ENCODE measurements around the gene ACSS2.
"Not testable (repeated sequence)": the region's sequence is repeated elsewhere in the genome, so short reads cannot be mapped to it uniquely, and the experiment has no call there.

Gene ACSS2

DNA sequence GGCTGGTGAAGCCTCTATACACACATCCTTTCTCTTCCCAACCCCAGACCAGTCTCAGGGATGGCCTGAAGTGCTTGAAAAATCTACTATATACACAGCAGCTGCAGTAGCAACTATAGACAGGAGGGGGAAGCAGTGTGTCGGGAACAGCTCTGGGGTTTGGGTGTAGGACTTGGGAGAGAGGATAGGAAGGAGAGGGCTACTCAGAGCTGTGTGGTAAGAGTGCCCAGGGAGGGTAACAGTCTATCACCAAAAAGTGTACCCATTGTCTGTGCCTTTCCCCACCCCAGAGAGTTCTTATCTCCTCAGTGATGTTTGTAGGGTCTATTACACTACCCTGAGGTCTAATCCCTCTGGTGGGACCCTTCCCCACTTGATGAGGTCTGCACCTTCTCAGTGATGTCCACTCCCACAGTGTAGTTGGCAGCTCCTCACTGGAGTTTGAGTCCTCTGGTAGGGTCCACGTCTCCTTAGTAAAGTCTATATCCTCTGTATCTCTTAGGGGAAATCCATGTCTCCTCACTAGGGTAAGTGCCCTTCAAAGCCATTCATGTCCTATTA is 2.2 kb upstream of the ACSS2 start:
- peak; percentile 22 for DNase-seq (ENCODE audit: low read depth)

DNA sequence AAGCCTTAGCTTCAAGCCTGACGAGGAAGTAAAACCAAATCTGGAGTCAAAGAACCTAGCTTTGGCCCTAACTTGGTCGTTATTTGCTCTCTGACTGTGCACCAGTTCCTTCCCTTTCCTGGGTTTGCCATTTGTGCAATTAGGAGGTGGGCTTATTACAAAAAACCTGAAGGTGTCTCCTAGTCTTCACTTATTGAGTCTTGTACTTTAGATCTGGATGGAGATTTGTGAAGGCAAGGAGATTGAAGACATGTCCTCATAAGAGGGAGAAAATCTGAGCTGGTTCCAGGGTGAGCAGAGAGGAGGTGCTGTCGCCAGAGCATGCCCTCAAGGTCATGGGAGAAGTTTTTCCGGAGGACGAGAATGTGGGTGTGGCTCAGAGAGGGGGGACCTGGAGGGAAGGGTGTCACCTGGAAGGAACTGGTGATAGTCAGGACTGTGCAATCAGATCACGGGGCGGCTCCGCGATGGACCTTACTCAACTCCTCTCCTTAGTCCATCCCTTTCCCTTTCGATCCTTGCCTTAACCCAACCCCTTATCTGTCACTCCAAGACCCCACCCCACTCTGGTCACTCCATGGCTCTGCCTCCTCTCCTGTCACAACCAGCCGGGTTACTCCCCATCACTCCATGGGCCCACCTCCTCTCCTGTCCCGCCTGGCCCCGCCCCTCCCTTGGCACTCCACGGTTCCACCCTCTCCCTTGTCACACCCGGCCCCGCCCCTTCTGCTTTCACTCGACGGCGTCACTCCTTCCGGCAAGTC is 588 bp upstream of the ACSS2 start:
- DNase-seq (ENCODE audit: low read depth) = no peak

DNA sequence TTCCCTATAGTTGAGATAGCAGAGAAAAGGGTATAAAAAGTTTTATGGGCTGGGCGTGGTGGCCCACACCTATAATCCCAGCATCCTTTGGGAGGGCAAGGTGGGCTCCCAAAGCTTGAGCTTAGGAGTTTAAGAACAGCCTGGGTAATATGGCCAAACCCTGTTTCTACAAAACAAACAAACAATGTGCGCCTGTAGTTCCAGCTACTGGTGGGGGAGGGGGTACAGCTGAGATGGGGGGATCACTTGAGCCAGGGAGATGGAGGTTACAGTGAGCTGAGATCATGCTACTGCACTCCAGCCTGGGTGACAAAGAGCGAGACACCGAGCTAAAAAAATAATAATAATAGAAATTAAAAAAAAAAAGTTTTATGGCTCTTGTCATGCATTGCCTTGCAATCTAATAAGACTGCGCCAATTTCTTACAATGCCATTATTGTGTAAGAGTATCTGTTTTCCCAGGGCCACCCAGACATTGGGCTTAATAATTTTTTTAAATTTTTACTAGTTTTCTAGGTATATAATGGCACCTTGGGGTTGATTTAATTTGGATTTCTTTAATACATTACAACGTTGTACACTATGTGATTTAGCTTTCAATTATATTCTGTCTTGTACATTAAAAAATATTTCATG is 3.9 kb downstream of the ACSS2 start:
- no peak for DNase-seq (ENCODE audit: low read depth)

DNA sequence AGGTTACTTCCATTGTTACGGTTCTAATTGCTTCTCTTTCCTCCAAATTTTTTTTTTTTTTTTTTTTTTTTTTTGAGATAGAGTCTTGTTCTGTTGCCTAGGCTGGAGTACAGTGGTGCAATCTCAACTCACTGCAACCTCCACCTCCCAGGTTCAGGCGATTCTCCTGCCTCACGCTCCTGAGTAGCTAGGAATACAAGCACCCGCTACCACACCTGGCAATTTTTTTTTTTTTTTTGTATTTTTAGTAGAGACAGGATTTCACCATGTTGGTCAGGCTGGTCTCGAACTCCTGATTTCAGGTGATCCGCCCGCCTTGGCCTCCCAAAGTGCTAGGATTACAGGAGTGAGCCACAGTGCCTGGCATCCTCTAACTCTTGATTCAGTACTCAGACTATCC is 4.6 kb downstream of the ACSS2 start:
- not testable (repeated sequence) for DNase-seq (ENCODE audit: low read depth)

DNA sequence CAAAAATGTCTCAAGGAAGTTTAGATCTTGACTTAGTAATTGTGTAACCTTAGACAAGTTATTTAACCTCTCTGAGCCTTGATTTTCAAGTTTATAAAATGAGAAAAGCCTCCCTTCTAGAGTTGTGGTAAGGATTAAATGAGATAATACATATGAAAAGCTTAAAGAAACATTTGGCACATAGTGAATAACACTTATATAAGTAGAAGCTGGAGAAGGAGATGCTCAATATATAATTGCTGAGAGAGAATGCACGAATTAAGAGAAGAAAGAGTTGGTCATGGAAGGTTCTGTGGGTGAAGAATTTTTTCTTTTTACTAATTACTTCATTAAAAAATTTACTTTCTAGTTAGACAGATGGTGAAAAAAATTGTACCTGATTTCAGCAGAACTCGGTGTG is 5.3 kb downstream of the ACSS2 start:
- DNase-seq (ENCODE audit: low read depth) = no peak

DNA sequence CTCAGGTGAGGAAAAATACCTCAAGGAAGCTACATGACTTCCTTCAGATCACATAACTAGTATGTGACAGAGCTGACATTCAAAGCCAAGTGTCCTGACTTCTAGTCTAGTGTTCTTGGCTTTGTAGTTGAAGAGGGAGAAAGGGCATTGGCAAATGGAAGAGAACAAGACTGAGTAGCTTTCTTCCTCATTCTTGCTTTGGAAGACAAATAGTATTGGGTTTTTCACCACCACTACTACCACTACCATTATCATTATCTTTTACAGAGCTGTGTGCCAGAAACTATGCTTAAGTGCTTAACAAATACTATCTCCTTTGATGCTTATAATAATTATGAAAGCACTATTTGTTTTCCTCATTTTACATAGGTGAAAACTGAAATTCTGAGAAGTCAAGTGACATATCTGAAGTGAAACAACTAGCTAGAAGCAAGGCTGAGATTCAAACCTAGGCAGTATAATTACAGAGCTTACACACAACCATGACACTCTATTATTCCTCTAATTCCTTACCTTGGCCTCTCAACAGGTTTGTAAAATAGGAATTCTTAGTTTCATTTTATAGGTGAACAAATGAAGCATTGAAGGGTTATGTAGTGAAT is 6.8 kb downstream of the ACSS2 start:
- no peak for DNase-seq (ENCODE audit: low read depth)

DNA sequence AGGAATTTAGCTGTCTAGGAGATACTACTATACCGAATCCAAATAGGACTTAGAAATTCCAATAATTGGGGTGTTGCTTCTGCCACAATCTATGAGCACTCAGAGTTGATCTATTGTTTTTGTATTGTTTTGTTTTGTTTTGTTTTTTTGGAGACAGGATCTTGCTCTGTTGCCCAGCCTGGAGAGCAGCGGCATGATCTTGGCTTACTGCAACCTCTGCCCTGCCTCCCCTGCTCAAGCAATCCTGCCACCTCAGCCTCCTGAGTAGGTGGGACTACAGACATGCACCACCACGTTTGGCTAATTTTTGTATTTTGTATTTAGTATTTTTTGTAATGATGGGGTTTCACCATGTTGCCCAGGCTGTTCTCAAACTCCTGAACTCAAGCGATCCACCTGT is 7.4 kb downstream of the ACSS2 start:
- no peak for DNase-seq (ENCODE audit: low read depth)

DNA sequence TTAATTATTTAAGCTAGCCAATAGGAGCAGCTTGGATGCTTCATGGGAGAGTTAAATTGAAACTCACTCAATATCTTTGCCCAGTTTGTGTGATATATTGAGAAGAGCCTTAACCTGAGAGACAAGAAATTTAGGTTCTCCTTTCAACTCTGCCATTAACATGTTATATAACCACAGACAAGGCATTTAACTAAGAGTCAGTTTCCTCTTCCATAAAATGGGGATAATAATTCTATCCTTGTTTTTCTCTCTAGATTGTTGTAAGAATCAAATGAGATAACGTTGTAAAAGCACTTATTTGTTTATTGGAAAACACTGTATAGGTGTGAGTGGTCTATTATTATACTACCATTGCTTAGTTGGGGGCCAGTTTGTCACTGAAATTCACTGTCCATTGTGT is 7.8 kb downstream of the ACSS2 start:
- no peak for DNase-seq (ENCODE audit: low read depth)

DNA sequence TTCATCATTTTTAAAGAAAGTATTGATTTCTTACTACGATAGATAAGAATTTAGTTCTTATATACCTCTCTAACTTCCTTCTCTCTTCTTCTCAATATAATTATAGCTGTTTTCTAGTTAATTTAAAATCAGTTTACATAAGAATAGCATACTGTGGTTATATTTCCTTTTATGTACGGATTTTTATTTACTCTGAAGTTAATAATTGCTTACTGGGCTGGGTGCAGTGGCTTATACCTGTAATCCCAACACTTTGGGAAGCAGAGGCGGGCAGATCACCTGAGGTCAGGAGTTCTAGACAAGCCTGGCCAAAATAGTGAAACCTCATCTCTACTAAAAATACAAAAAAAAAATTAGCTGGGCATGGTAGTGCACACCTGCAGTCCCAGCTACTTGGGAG is 9.7 kb downstream of the ACSS2 start:
- no peak for DNase-seq (ENCODE audit: low read depth)

DNA sequence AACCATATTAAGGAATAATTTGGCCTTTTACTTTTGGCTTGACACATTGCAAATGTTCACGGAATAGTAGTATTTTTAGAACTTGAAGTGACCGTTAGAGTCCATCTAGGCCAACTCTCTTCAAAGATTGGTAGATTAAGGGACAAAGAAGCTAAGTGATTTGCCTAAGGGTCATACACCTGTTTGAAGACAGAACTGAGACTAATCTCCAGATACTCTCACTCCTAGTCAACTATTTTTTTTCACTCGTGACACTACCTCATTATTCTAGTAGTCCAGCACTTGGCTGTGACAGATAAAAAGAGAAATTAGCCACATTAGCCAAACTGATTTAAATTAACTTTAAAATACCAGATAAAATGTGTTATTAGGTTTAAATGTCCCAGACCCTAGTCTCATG is 10.6 kb downstream of the ACSS2 start:
- DNase-seq (ENCODE audit: low read depth) = no peak

DNA sequence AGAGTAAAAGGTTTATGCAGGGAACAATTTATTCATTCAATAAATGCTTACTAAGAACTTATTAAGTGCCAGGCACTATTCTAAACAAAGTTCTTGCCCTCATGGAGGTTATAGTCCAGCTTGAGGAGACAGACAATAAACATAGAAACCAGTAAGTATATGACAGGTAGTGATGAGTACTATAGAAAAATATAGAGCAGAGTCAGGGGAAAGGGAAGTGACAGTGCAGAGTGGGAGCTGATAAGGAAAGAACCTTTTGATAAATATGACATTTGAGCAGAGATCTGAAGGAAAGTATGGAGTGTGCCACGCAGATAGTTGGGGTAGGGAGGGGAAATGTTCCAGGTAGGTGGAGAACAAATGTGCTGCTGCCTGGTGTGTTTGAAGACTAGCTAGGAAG is 12.1 kb downstream of the ACSS2 start:
- no peak for DNase-seq (ENCODE audit: low read depth)

DNA sequence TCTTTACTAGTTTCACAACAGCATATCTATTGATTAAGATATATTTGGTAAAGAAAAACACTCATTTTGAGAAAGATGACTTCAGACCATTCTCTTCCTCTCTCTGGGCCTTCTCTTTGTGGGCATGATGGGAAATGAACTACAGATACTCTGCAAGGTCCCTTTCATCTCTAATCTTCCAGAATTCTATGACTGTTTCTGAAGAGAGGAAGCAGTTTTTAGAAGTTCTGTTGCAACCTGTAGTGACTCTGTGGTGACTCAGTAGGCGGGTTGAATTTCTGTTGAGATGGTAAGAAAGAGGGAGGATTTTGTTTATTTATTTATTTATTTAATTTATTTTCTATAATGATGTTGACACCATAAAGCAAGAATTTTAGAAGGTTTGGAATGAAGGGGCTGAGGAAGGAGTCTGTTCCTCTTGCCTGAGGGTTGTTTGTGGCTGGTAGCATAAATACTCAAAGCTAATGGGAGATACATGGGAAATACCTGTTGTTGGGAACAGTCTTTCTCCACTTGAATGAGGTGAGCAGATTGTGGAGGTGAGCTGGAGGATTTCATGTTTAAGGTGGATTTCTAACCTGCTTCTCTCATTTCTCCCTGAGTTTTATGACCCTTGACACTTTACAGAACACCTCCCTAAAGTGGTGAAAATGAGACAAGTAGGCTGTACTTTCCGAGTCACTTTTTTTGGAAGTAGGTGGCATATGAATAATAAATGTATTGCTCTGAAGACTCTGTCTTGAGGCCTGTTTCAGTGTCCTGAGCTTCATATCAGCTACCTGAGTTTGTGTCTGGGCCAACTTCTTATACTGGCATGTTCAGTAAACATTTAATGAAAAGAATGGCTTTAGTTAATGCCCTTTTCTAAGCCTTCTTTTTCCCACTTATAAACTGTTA is 15.0 kb downstream of the ACSS2 start:
- no peak for DNase-seq (ENCODE audit: low read depth)

DNA sequence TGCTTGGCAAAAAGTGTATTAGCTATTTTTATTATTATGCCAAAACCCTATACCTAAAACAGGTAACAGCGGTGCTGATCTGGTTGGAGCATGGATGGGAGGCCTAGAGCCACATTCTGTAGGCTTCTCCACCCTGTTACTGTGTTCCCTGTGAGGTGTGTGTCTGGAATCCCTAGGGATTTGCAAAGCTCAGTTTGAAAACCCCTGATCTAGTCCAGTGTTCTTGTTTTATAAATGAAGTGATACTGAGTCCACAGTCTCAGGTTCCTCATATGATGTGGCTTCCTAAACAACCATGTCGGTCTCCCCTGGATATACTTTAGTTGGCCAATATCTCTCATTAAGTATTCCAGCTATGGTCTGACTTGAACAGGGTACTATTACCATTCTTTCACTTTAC is 16.3 kb downstream of the ACSS2 start:
- DNase-seq (ENCODE audit: low read depth) = no peak

DNA sequence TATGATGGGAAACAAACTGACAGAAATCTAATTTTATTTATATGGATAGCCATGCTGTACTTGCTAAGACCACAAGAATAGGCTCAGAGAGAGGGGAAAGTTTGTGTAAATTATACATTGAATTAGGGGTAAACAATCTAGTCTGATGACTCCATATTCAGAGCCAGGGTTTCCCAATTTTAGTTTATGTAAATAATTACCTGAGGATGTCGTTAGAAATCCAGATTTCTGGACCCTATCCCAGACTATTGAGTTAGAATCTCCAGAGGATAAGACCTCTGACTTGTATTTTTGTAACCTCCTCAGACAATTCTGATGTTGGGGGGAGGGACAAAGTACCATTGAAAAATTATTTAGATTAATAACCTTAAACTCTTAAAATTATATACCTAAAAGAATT is 18.3 kb downstream of the ACSS2 start:
- DNase-seq (ENCODE audit: low read depth) = no peak

DNA sequence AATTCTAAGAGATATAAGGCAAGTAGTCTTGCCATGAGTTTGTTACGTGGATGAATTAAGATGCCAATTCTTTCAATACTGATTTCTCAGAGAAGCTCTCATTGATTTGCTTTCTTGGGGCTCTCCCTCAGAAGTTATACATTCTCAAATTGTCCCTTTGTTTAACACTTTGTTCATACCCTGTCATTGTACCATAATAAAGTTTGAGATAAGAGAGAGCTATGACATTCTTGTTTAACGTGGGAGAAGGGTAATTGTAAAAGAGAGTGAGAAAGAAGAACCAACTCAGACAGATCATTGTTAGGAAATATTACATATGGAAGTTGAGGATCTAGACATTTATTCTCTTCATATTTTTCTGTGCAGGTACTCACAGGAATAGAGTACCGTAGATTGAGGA is 19.1 kb downstream of the ACSS2 start:
- no peak for DNase-seq (ENCODE audit: low read depth)

DNA sequence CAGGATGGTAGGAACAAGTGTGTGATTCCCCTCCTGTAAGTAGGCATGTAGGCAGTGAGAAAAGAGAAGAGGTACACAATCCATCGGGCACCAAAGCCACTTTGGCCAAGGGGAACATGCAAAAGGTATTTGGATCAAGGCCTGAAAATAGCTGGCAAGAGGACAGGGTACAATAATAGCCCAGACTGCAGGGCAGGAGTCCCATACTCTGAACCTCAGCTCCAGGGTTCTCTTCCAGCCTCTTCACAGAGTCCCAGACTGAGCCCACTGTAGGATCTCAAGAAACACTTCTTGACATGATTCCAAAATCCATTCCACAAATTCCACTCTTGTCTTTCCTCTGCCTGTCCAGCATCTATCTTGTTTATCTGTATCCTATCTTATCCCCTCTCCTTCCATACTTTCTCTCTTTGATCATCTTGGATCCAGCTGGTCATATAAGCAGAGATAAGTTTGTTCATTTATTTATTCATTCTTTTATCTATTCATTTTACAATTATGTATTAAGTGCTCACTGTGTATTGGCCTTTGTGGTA is 19.7 kb downstream of the ACSS2 start:
- no peak for DNase-seq (ENCODE audit: low read depth)

DNA sequence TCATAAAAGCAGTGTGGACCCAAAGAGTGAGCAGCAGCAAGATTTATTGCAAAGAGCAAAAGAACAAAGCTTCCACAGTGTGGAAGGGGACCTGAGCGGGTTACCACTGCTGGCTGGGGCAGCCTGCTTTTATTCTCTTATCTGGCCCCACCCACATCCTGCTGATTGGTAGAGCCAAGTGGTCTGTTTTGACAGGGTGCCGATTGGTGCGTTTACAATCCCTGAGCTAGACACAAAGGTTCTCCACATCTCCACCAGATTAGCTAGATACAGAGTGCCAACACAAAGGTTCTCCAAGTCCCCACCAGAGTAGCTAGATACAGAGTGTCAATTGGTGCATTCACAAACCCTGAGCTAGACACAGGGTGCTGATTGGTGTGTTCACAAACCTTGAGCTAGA is 21.7 kb downstream of the ACSS2 start:
- DNase-seq (ENCODE audit: low read depth) = not testable (repeated sequence)

DNA sequence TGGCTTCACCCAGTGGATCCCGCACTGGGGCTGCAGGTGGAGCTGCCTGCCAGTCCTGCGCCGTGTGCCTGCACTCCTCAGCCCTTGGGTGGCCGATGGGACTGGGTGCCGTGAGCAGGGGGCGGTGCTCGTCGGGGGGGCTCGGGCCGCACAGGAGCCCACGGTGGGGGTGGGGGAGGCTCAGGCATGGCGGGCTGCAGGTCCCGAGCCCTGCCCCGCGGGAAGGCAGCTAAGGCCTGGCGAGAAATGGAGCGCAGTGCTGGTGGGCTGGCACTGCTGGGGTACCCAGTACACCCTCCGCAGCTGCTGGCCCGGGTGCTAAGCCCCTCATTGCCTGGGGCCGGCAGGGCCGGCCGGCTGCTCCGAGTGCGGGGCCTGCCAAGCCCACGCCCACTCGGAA is 22.3 kb downstream of the ACSS2 start:
- not testable (repeated sequence) for DNase-seq (ENCODE audit: low read depth)

DNA sequence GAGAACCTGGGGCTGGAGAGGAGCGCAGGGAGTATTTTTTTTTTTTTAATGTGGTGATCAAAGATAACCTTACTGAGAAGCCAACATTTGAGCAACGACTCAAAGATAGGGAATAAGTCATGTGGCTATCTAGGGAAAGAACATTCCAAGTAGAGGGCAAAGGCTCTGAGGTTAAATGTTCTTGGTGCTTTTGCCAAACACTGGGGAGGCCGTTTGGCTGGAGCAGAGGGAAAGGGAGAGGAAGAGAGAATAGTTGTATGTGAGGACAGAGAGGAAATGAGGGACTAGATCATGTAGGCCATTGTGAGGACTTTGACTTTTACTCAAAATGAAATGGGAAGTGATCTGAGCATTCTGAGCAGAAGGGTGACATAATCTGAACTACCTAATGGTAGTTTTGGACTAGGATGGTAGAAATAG is 27.8 kb downstream of the ACSS2 start:
- no peak for DNase-seq (ENCODE audit: low read depth)

DNA sequence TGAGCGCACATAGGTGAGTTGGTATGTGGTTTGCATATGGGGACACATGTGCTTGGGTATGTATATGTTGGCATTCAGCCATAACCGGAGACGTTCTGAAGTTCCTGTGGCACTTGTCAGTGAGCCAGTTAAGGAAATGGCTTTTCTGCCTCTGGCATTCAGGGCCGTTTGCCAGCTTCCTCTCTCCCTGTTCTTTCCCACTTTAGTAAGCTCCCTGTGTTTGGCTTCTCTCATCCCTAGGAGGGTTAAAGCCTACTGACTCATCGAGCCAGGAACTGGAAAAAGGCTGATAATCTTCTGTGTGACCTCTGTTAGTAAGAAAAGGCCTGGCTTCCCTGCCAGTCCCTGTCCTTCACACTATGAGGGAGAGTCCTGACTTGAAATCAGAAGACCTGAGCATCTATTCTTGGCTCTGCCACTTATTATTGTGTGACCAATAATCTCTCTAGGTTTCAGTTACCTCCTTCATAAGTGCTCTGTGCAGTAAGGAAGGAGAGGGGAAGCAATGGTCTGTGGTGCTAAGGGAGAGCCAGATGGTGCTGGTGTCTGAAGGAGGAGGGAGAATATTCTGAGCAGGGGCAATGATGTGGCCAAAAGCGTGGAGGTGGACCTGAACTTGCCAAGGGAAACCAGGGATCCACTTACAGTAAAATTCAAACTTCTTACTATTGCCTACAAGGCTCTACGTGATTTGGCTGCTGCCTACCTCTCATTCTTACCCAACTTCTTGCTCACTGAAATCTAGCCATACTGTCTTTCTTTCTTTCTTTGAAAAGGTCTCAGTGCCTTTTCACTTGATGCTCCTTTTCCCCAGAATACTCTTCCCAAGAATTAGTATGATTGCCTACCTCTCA is 31.4 kb downstream of the ACSS2 start:
- no peak for DNase-seq (ENCODE audit: low read depth)

DNA sequence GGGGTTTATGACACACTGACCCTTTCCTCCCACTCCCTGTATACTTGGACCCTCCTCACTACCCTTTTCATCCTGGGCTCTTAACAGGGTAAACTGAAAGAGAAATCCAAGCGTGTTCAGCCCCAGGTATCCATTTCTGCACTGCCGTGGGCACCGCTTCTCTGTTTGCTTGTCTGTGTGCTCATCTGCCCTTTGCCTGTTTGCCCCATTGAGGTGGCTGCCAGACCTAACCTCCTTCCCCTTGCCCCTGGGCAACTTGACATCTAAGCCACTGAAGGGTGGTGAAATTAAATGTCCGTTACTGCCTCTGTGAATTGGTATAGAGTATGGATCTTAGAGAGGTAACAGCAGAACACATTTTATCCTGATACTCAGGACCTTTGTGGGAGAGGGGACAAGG is 38.7 kb downstream of the ACSS2 start:
- no peak for DNase-seq (ENCODE audit: low read depth)

Data from activated T-cell treated with anti-CD3 and anti-CD28 coated beads for 1 hour (primary cell).